ENCODE measurements around the gene HDLBP.

DNA sequence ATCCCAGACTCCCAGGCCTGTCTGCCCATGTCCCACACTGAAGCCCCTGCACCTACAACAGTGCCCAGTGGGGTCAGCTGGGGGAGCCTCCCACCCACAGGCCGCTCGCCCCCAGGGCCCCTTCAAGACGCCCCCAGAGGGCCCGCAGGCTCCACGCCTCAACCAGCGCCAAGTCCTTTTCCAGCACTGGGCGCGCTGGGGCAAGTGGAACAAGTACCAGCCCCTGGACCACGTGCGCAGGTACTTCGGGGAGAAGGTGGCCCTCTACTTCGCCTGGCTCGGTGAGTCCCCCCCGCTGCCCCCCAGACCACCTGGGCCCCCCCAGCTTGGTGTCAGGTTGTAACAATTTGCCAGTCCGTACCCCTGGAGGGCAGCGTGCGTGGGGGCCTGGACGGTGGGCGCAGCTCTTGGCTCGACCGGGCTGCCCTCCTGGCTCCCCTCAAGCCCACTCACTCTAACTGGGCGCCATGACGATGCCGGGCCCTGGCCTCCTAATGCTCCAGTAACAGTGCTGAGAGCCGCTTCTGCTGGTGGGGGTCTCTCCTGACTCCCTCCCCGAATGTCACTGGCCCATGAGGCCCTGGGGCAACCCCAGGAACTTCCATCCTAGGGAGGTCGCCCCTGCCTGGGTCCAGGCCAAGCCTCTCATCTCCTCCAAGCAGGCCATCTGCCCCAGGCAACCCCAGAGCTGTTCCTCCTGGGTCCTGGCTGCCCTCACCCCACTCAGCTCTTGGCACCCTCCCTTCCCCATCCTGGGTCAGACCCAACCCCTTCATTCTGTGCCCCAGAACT, 112.1 kb downstream of the HDLBP start:
- TF ChIP-seq, protein P1, sequence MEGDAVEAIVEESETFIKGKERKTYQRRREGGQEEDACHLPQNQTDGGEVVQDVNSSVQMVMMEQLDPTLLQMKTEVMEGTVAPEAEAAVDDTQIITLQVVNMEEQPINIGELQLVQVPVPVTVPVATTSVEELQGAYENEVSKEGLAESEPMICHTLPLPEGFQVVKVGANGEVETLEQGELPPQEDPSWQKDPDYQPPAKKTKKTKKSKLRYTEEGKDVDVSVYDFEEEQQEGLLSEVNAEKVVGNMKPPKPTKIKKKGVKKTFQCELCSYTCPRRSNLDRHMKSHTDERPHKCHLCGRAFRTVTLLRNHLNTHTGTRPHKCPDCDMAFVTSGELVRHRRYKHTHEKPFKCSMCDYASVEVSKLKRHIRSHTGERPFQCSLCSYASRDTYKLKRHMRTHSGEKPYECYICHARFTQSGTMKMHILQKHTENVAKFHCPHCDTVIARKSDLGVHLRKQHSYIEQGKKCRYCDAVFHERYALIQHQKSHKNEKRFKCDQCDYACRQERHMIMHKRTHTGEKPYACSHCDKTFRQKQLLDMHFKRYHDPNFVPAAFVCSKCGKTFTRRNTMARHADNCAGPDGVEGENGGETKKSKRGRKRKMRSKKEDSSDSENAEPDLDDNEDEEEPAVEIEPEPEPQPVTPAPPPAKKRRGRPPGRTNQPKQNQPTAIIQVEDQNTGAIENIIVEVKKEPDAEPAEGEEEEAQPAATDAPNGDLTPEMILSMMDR (IDR thresholded peaks at IDR 0.05; ENCODE audit: low read depth, low read length): no peak
- no peak for TF ChIP-seq POLR2A (IDR thresholded peaks at IDR 0.05; ENCODE audit: extremely low read depth, insufficient read length)
- TF ChIP-seq, protein P2, sequence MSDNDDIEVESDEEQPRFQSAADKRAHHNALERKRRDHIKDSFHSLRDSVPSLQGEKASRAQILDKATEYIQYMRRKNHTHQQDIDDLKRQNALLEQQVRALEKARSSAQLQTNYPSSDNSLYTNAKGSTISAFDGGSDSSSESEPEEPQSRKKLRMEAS (IDR thresholded peaks at IDR 0.05; ENCODE audit: low read depth, low read length): no peak

Data from NB4 (cell line).